CD8-positive, alpha-beta memory T cell (primary cell): ENCODE results near the gene MRPS5. TPM values are rescaled to one million over a fixed set of nuclear protein-coding genes. Genes with fewer than 3 reads are reported as not detected.

Experiments used
- CTCF ChIA-PET: fragments of 350-600 bp; sonication (Branson Sonifier 250); formaldehyde crosslinking; loops from one replicate; lab custom pipeline; 2021; ENCODE audit warnings: antibody characterized with exemption; lab: Charles Lee
- POLR2A ChIA-PET: fragments of 350-600 bp; sonication (Branson Sonifier 250); formaldehyde crosslinking; loops from one replicate; lab custom pipeline; 2021; ENCODE audit warnings: antibody characterized with exemption; lab: Charles Lee
- DNase-seq, 5 donors: peaks; one replicate each; pipeline versions ENCODE4 v3.0.0 to v3.0.0-alpha.2; 2020 to 2022; ENCODE audit warnings: mixed read lengths in 1 of 5
- H3K27ac ChIP-seq: one replicate; pipeline ENCODE4 v1.7.0; 2013; ENCODE audit warnings: low read depth, mild to moderate bottlenecking, low read length, moderate library complexity
- H3K27me3 ChIP-seq: 2 replicates; pipeline ENCODE4 v1.7.0; 2013; ENCODE audit warnings: low read length, mild to moderate bottlenecking; ENCODE audit not compliant: insufficient read depth, poor library complexity, severe bottlenecking
- H3K36me3 ChIP-seq: 2 replicates; pipeline ENCODE4 v1.7.0; 2013; ENCODE audit warnings: mild to moderate bottlenecking, low read length, moderate library complexity; ENCODE audit not compliant: insufficient read depth
- H3K4me1 ChIP-seq: 2 replicates; pipeline ENCODE4 v1.7.0; 2013; ENCODE audit warnings: mild to moderate bottlenecking, low read length, moderate library complexity; ENCODE audit not compliant: insufficient read depth
- H3K4me3 ChIP-seq: 2 replicates; pipeline ENCODE4 v1.7.0; 2013; ENCODE audit warnings: mild to moderate bottlenecking, low read length
- H3K9me3 ChIP-seq: 2 replicates; pipeline ENCODE4 v1.7.0; 2013; ENCODE audit warnings: mild to moderate bottlenecking, low read length
- H3K27ac Mint-ChIP-seq, 8 donors: one replicate each; pipeline ENCODE4 v1.8.0; 2020 to 2021; ENCODE audit warnings: mixed read lengths in 8 of 8, mild to moderate bottlenecking in 6 of 8, inconsistent platforms in 3 of 8, moderate library complexity in 3 of 8
- H3K27me3 Mint-ChIP-seq, 2 donors: one replicate each; pipeline ENCODE4 v1.8.0; 2020 to 2021; ENCODE audit warnings: mixed read lengths in 2 of 2, mild to moderate bottlenecking in 1 of 2, moderate library complexity in 1 of 2
- H3K36me3 Mint-ChIP-seq, 3 donors: one replicate each; pipeline ENCODE4 v1.8.0; 2020 to 2021; ENCODE audit warnings: mixed read lengths in 3 of 3, inconsistent platforms in 1 of 3, mild to moderate bottlenecking in 1 of 3
- H3K4me1 Mint-ChIP-seq, 3 donors: one replicate each; pipeline ENCODE4 v1.8.0; 2020 to 2021; ENCODE audit warnings: mixed read lengths in 3 of 3, inconsistent platforms in 1 of 3, mild to moderate bottlenecking in 1 of 3
- H3K4me3 Mint-ChIP-seq, 7 donors: one replicate each; pipeline ENCODE4 v1.8.0; 2020 to 2021; ENCODE audit warnings: mixed read lengths in 7 of 7, mild to moderate bottlenecking in 6 of 7, moderate library complexity in 4 of 7, inconsistent platforms in 2 of 7
- H3K9me3 Mint-ChIP-seq, 5 donors: one replicate each; pipeline ENCODE4 v1.8.0; 2020 to 2022; ENCODE audit warnings: mixed read lengths in 5 of 5, mild to moderate bottlenecking in 3 of 5, moderate library complexity in 2 of 5, inconsistent platforms in 1 of 5
- polyA plus RNA-seq: library from polyadenylated mRNA; unstranded; fragments of 300-500 nt; fragmentation: Illumina TruSeq; gene quantifications from one replicate; pipeline ENCODE4 v1.2.3, GENCODE V29; 2021
- total RNA-seq, 2 experiments: library from RNA; stranded (reverse); gene quantifications; one replicate each; pipeline ENCODE4 v1.2.3, GENCODE V29; 2021

MRPS5 gene
- total RNA-seq (10 to 100 TPM; 69.0 to 75.9 TPM), polyA plus RNA-seq (45.8 TPM)

- Histone ChIP-seq H3K36me3 (no peaks in the 10 kb centered on the region), H3K4me1 (peaks cover 33% of the 10 kb centered on the region), H3K4me3 (peak within 1 kb of the TSS; percentile 74), H3K27ac (peak within 1 kb of the TSS; percentile 76), H3K27me3 (no peaks in the 10 kb centered on the region), H3K9me3 (no peaks in the 10 kb centered on the region)
- DNase-seq, result peak; percentile 76 to 85 (median 79)
- Mint-ChIP-seq H3K27me3 (peaks cover 0 to 4% of the 10 kb centered on the region in 2 donors), H3K4me3 (peak within 1 kb of the TSS; percentile 95 to 99 (median 97)), H3K4me1 (peaks cover 44 to 53% (median 51%) of the 10 kb centered on the region in 3 donors), H3K27ac (peak within 1 kb of the TSS; percentile 86 to 97 (median 94)), H3K9me3 (no peaks in the 10 kb centered on the region), H3K36me3 (peaks cover 4 to 23% (median 7%) of the 10 kb centered on the region in 3 donors)
- CTCF ChIA-PET, result interaction anchor here (1.1 to 2.5 kb wide), 7 partner anchors 13 to 98 kb away, joined by 3 to 16 read pairs (median 5); partner anchors contain the start of gene ZNF514
- POLR2A ChIA-PET, result interaction anchor here (1.0 to 2.8 kb wide), 6 partner anchors 38 to 96 kb away, joined by 3 to 16 read pairs (median 10); partner anchors contain the start of genes ZNF2 and ZNF514
Measured at GRCh38 chr2:95121407-95122196, at the start of gene MRPS5. TSS of gene MRPS5 (minus strand) at chr2:95121808. CDS start at chr2:95121791, 17 bp downstream.

- CTCF ChIA-PET, result interaction anchor here (1.0 to 2.0 kb wide), 6 partner anchors 25 to 237 kb away, joined by 3 to 6 read pairs (median 4); partner anchors contain the start of gene FAHD2A
- Mint-ChIP-seq H3K9me3 (peaks cover 0 to 2% (median 0%) of the 10 kb centered on the region in 5 donors), H3K27ac (peak overlapping the region; percentile 95 to 100 (median 98)), H3K4me1 (peaks cover 31 to 53% (median 49%) of the 10 kb centered on the region in 3 donors), H3K27me3 (peaks cover 0 to 2% of the 10 kb centered on the region in 2 donors), H3K36me3 (peaks cover 2 to 9% (median 6%) of the 10 kb centered on the region in 3 donors), H3K4me3 (peak overlapping the region; percentile 98 to 100 (median 100))
- H3K9me3 ChIP-seq, result no peaks in the 10 kb centered on the region
- peak overlapping the region; percentile 90 for H3K4me3 ChIP-seq
- no peaks in the 10 kb centered on the region for H3K36me3 ChIP-seq
- POLR2A ChIA-PET, result interaction anchor here (2.2 kb wide), 1 partner anchor 45 kb away, joined by 12 read pairs; the partner anchor contains the start of gene MRPS5
- no peaks in the 10 kb centered on the region for H3K27me3 ChIP-seq
- peaks cover 19% of the 10 kb centered on the region for H3K4me1 ChIP-seq
- peak overlapping the region; percentile 88 for H3K27ac ChIP-seq
- DNase-seq, result no peak
Measured at GRCh38 chr2:95166065-95166763, 44.6 kb upstream of the MRPS5 start.

- H3K27me3 Mint-ChIP-seq, result peaks cover 0 to 2% of the 10 kb centered on the region in 2 donors
- ChIA-PET CTCF (interaction anchor here (0.9 to 2.0 kb wide), 11 partner anchors 11 to 237 kb away, joined by 3 to 6 read pairs (median 4); partner anchors contain the start of genes FAHD2A, MRPS5 and ZNF892), POLR2A (interaction anchor here (0.6 to 2.2 kb wide), 2 partner anchors 21 to 44 kb away, joined by 4 to 12 read pairs; partner anchors contain the start of gene MRPS5)
- Histone ChIP-seq H3K27me3 (no peaks in the 10 kb centered on the region), H3K36me3 (no peaks in the 10 kb centered on the region), H3K4me3 (peak within 1 kb of the TSS; percentile 90), H3K4me1 (peaks cover 19% of the 10 kb centered on the region), H3K27ac (peak within 1 kb of the TSS; percentile 88), H3K9me3 (no peaks in the 10 kb centered on the region)
- H3K27ac Mint-ChIP-seq, result peak within 1 kb of the TSS; percentile 95 to 100 (median 98)
- H3K36me3 Mint-ChIP-seq, result peaks cover 2 to 9% (median 6%) of the 10 kb centered on the region in 3 donors
- H3K9me3 Mint-ChIP-seq, result peaks cover 0 to 2% (median 0%) of the 10 kb centered on the region in 5 donors
- peak within 1 kb of the TSS; percentile 98 to 100 (median 100) for H3K4me3 Mint-ChIP-seq
- peaks cover 31 to 52% (median 49%) of the 10 kb centered on the region in 3 donors for H3K4me1 Mint-ChIP-seq
- peak; percentile 95 to 98 (median 96) for DNase-seq
Measured at GRCh38 chr2:95165371-95166064, 43.9 kb upstream of the MRPS5 start, which contains the start of gene ZNF2. TSS of gene ZNF2 (plus strand) at chr2:95165809. CDS start at chr2:95176227, 10,418 bp downstream.

- Mint-ChIP-seq H3K4me3 (peak overlapping the region; percentile 98 to 100 (median 100)), H3K36me3 (peaks cover 2 to 9% (median 6%) of the 10 kb centered on the region in 3 donors)
- POLR2A ChIA-PET, result interaction anchor here (0.6 to 2.2 kb wide), 2 partner anchors 22 to 44 kb away, joined by 4 to 12 read pairs; partner anchors contain the start of gene MRPS5
Measured at GRCh38 chr2:95165030-95165370, 43.4 kb upstream of the MRPS5 start.

GRCh38 chr2:95159690-95160449 is 38.3 kb upstream of the MRPS5 start, which contains the start of gene ZNF514:
TSS of gene ZNF514 (minus strand) at chr2:95159848. CDS start at chr2:95153253, 6,595 bp downstream.
- Mint-ChIP-seq H3K27ac (peak within 1 kb of the TSS; percentile 75 to 95 (median 88)), H3K4me1 (peaks cover 12 to 34% (median 25%) of the 10 kb centered on the region in 3 donors), H3K27me3 (no peaks in the 10 kb centered on the region), H3K9me3 (peaks cover 0 to 9% (median 4%) of the 10 kb centered on the region in 5 donors), H3K4me3 (peak within 1 kb of the TSS; percentile 86 to 92 (median 89)), H3K36me3 (peaks cover 16 to 22% (median 19%) of the 10 kb centered on the region in 3 donors)
- peaks cover 6% of the 10 kb centered on the region for H3K36me3 ChIP-seq
- H3K9me3 ChIP-seq, result no peaks in the 10 kb centered on the region
- peak within 1 kb of the TSS; percentile 76 for H3K4me3 ChIP-seq
- no peaks in the 10 kb centered on the region for H3K27me3 ChIP-seq
- peaks cover 22% of the 10 kb centered on the region for H3K4me1 ChIP-seq
- DNase-seq, result peak; percentile 76 to 83 (median 79)
- peak within 1 kb of the TSS; percentile 64 for H3K27ac ChIP-seq
- ChIA-PET CTCF (interaction anchor here (1.0 to 3.2 kb wide), 5 partner anchors 10 to 137 kb away, joined by 3 to 7 read pairs (median 5); no protein-coding TSS in a partner anchor), POLR2A (interaction anchor here (1.4 to 3.0 kb wide), 2 partner anchors 38 to 46 kb away, joined by 3 to 15 read pairs; partner anchors contain the start of gene MRPS5)

More at GRCh38 chr2:95165030-95165370, 43.4 kb upstream of the MRPS5 start:
- H3K4me1 ChIP-seq, result peaks cover 21% of the 10 kb centered on the region
- Mint-ChIP-seq H3K4me1 (peaks cover 31 to 52% (median 52%) of the 10 kb centered on the region in 3 donors), H3K27ac (peak overlapping the region; percentile 95 to 100 (median 98)), H3K9me3 (peaks cover 0 to 2% (median 0%) of the 10 kb centered on the region in 5 donors), H3K27me3 (peaks cover 0 to 2% of the 10 kb centered on the region in 2 donors)
- H3K9me3 ChIP-seq, result no peaks in the 10 kb centered on the region
- no peaks in the 10 kb centered on the region for H3K36me3 ChIP-seq
- no peak for DNase-seq
- peak overlapping the region; percentile 88 for H3K27ac ChIP-seq
- H3K4me3 ChIP-seq, result peak overlapping the region; percentile 90
- CTCF ChIA-PET, result interaction anchor here (0.9 to 2.0 kb wide), 10 partner anchors 10 to 238 kb away, joined by 3 to 6 read pairs (median 4); partner anchors contain the start of genes FAHD2A, MRPS5 and ZNF892
- no peaks in the 10 kb centered on the region for H3K27me3 ChIP-seq

GRCh38 chr2:95158891-95159619 is 37.4 kb upstream of the MRPS5 start:
- H3K27ac Mint-ChIP-seq, result peak overlapping the region in 6 of 8 donors; percentile 50 to 83 (median 60)
- ChIA-PET CTCF (interaction anchor here (0.6 to 3.2 kb wide), 6 partner anchors 9 to 137 kb away, joined by 3 to 7 read pairs (median 4); no protein-coding TSS in a partner anchor), POLR2A (interaction anchor here (1.4 to 3.0 kb wide), 2 partner anchors 38 to 47 kb away, joined by 3 to 15 read pairs; partner anchors contain the start of gene MRPS5)
- Histone ChIP-seq H3K36me3 (peaks cover 6% of the 10 kb centered on the region), H3K27me3 (no peaks in the 10 kb centered on the region), H3K9me3 (no peaks in the 10 kb centered on the region), H3K4me3 (peak overlapping the region; percentile 75), H3K4me1 (peaks cover 14% of the 10 kb centered on the region), H3K27ac (peak overlapping the region; percentile 64)
- H3K9me3 Mint-ChIP-seq, result peaks cover 0 to 17% (median 9%) of the 10 kb centered on the region in 5 donors
- peaks cover 6 to 26% (median 17%) of the 10 kb centered on the region in 3 donors for H3K4me1 Mint-ChIP-seq
- H3K27me3 Mint-ChIP-seq, result no peaks in the 10 kb centered on the region
- peak overlapping the region; percentile 80 to 92 (median 83) for H3K4me3 Mint-ChIP-seq
- H3K36me3 Mint-ChIP-seq, result peaks cover 20 to 30% (median 27%) of the 10 kb centered on the region in 3 donors
- DNase-seq, result no peak
